ENCODE results near the gene BCLAF1.

GRCh38 chr6:136306466-136306865 lies 16.8 kb upstream of the BCLAF1 start:
- TF ChIP-seq CTCF (IDR thresholded peaks at IDR 0.05) (no peak), POLR2A (IDR thresholded peaks at IDR 0.05) (no peak)

Data from testis (tissue), 2 donors.